HepG2 (cell line): ENCODE results near the gene NUP153. TPM values are rescaled to one million over a fixed set of nuclear protein-coding genes. Genes with fewer than 3 reads are reported as not detected.
A peak's percentile ranks its signal among the peaks of the same experiment; 100 is the strongest.

Source experiments
- ATF6 ChIP-seq: sonication (generic); formaldehyde crosslinking; conservative IDR thresholded peaks from 2 replicates; pipeline ENCODE4 v1.4.0; 2020; ENCODE audit warnings: missing genetic modification reagents
- EP300 ChIP-seq, 3 experiments: sonication (generic) in 1 of 3; formaldehyde crosslinking in 1 of 3; IDR thresholded peaks; 2 replicates each; pipeline versions ENCODE4 v1.5.1 to v1.6.1; 2011 to 2020; ENCODE audit warnings: low read depth in 2 of 3, low read length in 2 of 3, borderline replicate concordance in 1 of 3, improper control_type of control experiment in 1 of 3, mild to moderate bottlenecking in 1 of 3, missing genetic modification reagents in 1 of 3, moderate library complexity in 1 of 3
- GABPA ChIP-seq, 2 experiments: IDR thresholded peaks; 2 replicates each; pipeline ENCODE4 v1.6.1; 2011 to 2016; ENCODE audit warnings: low read depth in 2 of 2, low read length in 1 of 2, missing biosample characterization in 1 of 2, missing genetic modification characterization in 1 of 2
- HDAC1 ChIP-seq: sonication (generic); formaldehyde crosslinking; IDR thresholded peaks from 2 replicates; pipeline ENCODE4 v1.5.1; 2020; ENCODE audit warnings: mild to moderate bottlenecking, missing genetic modification reagents
- PHB2 ChIP-seq: fragments of 450-650 bp; IDR thresholded peaks from 2 replicates; pipeline ENCODE4 v1.6.1; 2018; ENCODE audit not compliant: partially characterized antibody
- PITX1 ChIP-seq: sonication (generic); formaldehyde crosslinking; IDR thresholded peaks from 2 replicates; pipeline ENCODE4 v1.5.1; 2020; ENCODE audit warnings: mild to moderate bottlenecking, missing genetic modification reagents
- SNRNP70 ChIP-seq: fragments of 200-400 bp; formaldehyde crosslinking; IDR thresholded peaks from 2 replicates; pipeline ENCODE4 v1.6.1; 2017; ENCODE audit warnings: mild to moderate bottlenecking, low read depth, low read length, moderate library complexity
- SOX5 ChIP-seq: IDR thresholded peaks from 2 replicates; pipeline ENCODE4 v1.6.1; 2016; ENCODE audit warnings: borderline replicate concordance
- ZNF232 ChIP-seq: sonication (generic); formaldehyde crosslinking; IDR thresholded peaks from 2 replicates; pipeline ENCODE4 v1.4.0; 2020; ENCODE audit warnings: missing genetic modification reagents, borderline replicate concordance
- ZNF292 ChIP-seq: sonication (generic); formaldehyde crosslinking; IDR thresholded peaks from 2 replicates; pipeline ENCODE4 v1.8.1; 2022; ENCODE audit warnings: mild to moderate bottlenecking, low read depth, missing genetic modification reagents, borderline replicate concordance
- ZNF30 ChIP-seq: sonication (generic); formaldehyde crosslinking; IDR thresholded peaks from 2 replicates; pipeline ENCODE4 v1.5.0; 2020; ENCODE audit warnings: mild to moderate bottlenecking, missing genetic modification reagents
- ZNF512 ChIP-seq: sonication (generic); formaldehyde crosslinking; IDR thresholded peaks from 2 replicates; pipeline ENCODE4 v1.4.0; 2020; ENCODE audit warnings: mild to moderate bottlenecking, missing genetic modification reagents
- ZNF569 ChIP-seq: sonication (generic); formaldehyde crosslinking; IDR thresholded peaks from 2 replicates; pipeline ENCODE4 v1.5.0; 2020; ENCODE audit warnings: mild to moderate bottlenecking, missing genetic modification reagents, moderate library complexity, borderline replicate concordance
- ZNF607 ChIP-seq: sonication (generic); formaldehyde crosslinking; IDR thresholded peaks from 2 replicates; pipeline ENCODE4 v1.5.1; 2020; ENCODE audit warnings: missing genetic modification reagents, mild to moderate bottlenecking, borderline replicate concordance
- ZNF83 ChIP-seq: sonication (generic); formaldehyde crosslinking; IDR thresholded peaks from 2 replicates; pipeline ENCODE4 v1.4.0; 2020; ENCODE audit warnings: missing genetic modification reagents, mild to moderate bottlenecking, borderline replicate concordance
- polyA plus RNA-seq, 8 experiments: library from polyadenylated mRNA; depleted of rRNA in 3 of 8; stranded (reverse) in 7 of 8; unstranded in 1 of 8; fragments of >200 nt; fragmentation: Illumina TruSeq in 4 of 8; extraction: Trizol in 4 of 8; gene quantifications; 2 replicates each; pipeline versions ENCODE4 v1.2.1 to v1.2.3, GENCODE V29; 2011 to 2016; ENCODE audit warnings: low read depth in 4 of 8, missing spikeins in 1 of 8, mixed read lengths in 1 of 8; ENCODE audit not compliant: insufficient read depth in 1 of 8
- total RNA-seq, 5 experiments: library from RNA; depleted of rRNA; stranded (reverse); fragments of >200 nt; fragmentation: Illumina TruSeq; extraction: Trizol; gene quantifications; 2 replicates each; pipeline ENCODE4 v1.2.3, GENCODE V29; 2016; ENCODE audit warnings: low read depth in 1 of 5
- TF ChIP-seq, protein P1 (sequence below): sonication (generic); formaldehyde crosslinking; IDR thresholded peaks from 2 replicates; pipeline ENCODE4 v1.5.0; 2020; ENCODE audit warnings: mild to moderate bottlenecking, missing genetic modification reagents, borderline replicate concordance
- TF ChIP-seq, protein P2 (sequence below): sonication (generic); formaldehyde crosslinking; IDR thresholded peaks from 2 replicates; pipeline ENCODE4 v1.5.0; 2020; ENCODE audit warnings: mild to moderate bottlenecking, missing genetic modification reagents

Gene NUP153
- total and polyA plus RNA-seq, 2 of the 13 experiments (the other 11 are each of a cell fraction or from before 2014, with no cell fraction given), result 29.8 to 55.2 TPM

GRCh38 chr6:17744019-17744756 lies 37.5 kb upstream of the NUP153 start (continued):
- TF ChIP-seq ATF6 (CRISPR knock-in tag), result no peak
- no peak for TF ChIP-seq ZNF232 (CRISPR knock-in tag)
- no peak for TF ChIP-seq ZNF607 (CRISPR knock-in tag)
- no peak for TF ChIP-seq ZNF30 (CRISPR knock-in tag)
- no peak for TF ChIP-seq ZNF512 (CRISPR knock-in tag)
- peak; percentile 35; the same call in 1 of the 2 replicates for TF ChIP-seq PITX1 (CRISPR knock-in tag)
- TF ChIP-seq, protein P1, sequence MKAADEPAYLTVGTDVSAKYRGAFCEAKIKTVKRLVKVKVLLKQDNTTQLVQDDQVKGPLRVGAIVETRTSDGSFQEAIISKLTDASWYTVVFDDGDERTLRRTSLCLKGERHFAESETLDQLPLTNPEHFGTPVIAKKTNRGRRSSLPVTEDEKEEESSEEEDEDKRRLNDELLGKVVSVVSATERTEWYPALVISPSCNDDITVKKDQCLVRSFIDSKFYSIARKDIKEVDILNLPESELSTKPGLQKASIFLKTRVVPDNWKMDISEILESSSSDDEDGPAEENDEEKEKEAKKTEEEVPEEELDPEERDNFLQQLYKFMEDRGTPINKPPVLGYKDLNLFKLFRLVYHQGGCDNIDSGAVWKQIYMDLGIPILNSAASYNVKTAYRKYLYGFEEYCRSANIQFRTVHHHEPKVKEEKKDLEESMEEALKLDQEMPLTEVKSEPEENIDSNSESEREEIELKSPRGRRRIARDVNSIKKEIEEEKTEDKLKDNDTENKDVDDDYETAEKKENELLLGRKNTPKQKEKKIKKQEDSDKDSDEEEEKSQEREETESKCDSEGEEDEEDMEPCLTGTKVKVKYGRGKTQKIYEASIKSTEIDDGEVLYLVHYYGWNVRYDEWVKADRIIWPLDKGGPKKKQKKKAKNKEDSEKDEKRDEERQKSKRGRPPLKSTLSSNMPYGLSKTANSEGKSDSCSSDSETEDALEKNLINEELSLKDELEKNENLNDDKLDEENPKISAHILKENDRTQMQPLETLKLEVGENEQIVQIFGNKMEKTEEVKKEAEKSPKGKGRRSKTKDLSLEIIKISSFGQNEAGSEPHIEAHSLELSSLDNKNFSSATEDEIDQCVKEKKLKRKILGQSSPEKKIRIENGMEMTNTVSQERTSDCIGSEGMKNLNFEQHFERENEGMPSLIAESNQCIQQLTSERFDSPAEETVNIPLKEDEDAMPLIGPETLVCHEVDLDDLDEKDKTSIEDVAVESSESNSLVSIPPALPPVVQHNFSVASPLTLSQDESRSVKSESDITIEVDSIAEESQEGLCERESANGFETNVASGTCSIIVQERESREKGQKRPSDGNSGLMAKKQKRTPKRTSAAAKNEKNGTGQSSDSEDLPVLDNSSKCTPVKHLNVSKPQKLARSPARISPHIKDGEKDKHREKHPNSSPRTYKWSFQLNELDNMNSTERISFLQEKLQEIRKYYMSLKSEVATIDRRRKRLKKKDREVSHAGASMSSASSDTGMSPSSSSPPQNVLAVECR (CRISPR knock-in tag), result peak; percentile 26; the same call in 1 of the 2 replicates
- TF ChIP-seq, protein P2, sequence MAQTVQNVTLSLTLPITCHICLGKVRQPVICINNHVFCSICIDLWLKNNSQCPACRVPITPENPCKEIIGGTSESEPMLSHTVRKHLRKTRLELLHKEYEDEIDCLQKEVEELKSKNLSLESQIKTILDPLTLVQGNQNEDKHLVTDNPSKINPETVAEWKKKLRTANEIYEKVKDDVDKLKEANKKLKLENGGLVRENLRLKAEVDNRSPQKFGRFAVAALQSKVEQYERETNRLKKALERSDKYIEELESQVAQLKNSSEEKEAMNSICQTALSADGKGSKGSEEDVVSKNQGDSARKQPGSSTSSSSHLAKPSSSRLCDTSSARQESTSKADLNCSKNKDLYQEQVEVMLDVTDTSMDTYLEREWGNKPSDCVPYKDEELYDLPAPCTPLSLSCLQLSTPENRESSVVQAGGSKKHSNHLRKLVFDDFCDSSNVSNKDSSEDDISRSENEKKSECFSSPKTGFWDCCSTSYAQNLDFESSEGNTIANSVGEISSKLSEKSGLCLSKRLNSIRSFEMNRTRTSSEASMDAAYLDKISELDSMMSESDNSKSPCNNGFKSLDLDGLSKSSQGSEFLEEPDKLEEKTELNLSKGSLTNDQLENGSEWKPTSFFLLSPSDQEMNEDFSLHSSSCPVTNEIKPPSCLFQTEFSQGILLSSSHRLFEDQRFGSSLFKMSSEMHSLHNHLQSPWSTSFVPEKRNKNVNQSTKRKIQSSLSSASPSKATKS (CRISPR knock-in tag), result no peak
- TF ChIP-seq SOX5 (CRISPR knock-in tag), result no peak
- no peak for TF ChIP-seq PHB2
- TF ChIP-seq ZNF569 (CRISPR knock-in tag), result no peak
- no peak for TF ChIP-seq EP300 (IDR thresholded peaks at IDR 0.05; ENCODE audit: low read depth in 2 of 2, low read length in 2 of 2)
- no peak for TF ChIP-seq EP300 (CRISPR knock-in tag; IDR thresholded peaks at IDR 0.05; ENCODE audit: borderline replicate concordance)
- TF ChIP-seq SNRNP70, result no peak
- peak; percentile 38; the same call in 1 of the 2 replicates for TF ChIP-seq ZNF292
- TF ChIP-seq GABPA (IDR thresholded peaks at IDR 0.05; ENCODE audit: low read depth, low read length), result no peak
- TF ChIP-seq GABPA (CRISPR knock-in tag; IDR thresholded peaks at IDR 0.05; ENCODE audit: low read depth), result no peak
- 0 out of 2 replicates have a peak, but pooled peaks have one; percentile 32 for TF ChIP-seq HDAC1 (CRISPR knock-in tag)
- TF ChIP-seq ZNF83 (CRISPR knock-in tag), result no peak
